Ovary (tissue), 3 donors: Measurements from ENCODE around the gene MMD2.

Source experiments
- CTCF ChIP-seq, 3 donors: fragments of 450-650 bp in 2 of 3; fragments of 200-600 bp in 1 of 3; IDR thresholded peaks; one replicate each; pipeline versions ENCODE4 v1.5.1 to v1.8.0; 2016 to 2022; ENCODE audit warnings: antibody characterized with exemption in 3 of 3, mild to moderate bottlenecking in 1 of 3
- POLR2A ChIP-seq: fragments of 450-650 bp; IDR thresholded peaks from one replicate; pipeline ENCODE4 v1.6.1; 2017; ENCODE audit warnings: antibody characterized with exemption, mild to moderate bottlenecking, moderate library complexity
- donor health status: DM: no; HTN: no; CAD: no.

- TF ChIP-seq CTCF (IDR thresholded peaks at IDR 0.05) = no peak
- no peak for TF ChIP-seq POLR2A
These were observed 18.8 kb downstream of the MMD2 start for GRCh38 chr7:4939971-4940728.
